NB4 (cell line): Measurements from ENCODE around the gene ZNF799.
"Not testable (repeated sequence)": the region's sequence is repeated elsewhere in the genome, so short reads cannot be mapped to it uniquely, and the experiment has no call there.

Experiments used
- DNase-seq: peaks from one replicate; pipeline ENCODE4 v3.0.0; 2010; ENCODE audit warnings: low read depth
- H3K4me3 ChIP-seq: one replicate; pipeline ENCODE4 v1.5.1; 2011; ENCODE audit warnings: mild to moderate bottlenecking, low read depth, low read length, moderate library complexity
- CTCF ChIP-seq: IDR thresholded peaks from one replicate; pipeline ENCODE4 v1.5.1; 2012; ENCODE audit warnings: low read depth, low read length
- MYC ChIP-seq: IDR thresholded peaks from 2 replicates; pipeline ENCODE4 v1.6.1; 2011; ENCODE audit warnings: low read depth, low read length
- POLR2A ChIP-seq: IDR thresholded peaks from 2 replicates; pipeline ENCODE4 v1.6.1; 2011; ENCODE audit warnings: mild to moderate bottlenecking; ENCODE audit not compliant: insufficient read length; ENCODE audit errors: extremely low read depth
- TF ChIP-seq, protein P1 (sequence below): IDR thresholded peaks from 2 replicates; pipeline ENCODE4 v1.6.1; 2011; ENCODE audit warnings: low read depth, low read length

The ZNF799 gene

DNA sequence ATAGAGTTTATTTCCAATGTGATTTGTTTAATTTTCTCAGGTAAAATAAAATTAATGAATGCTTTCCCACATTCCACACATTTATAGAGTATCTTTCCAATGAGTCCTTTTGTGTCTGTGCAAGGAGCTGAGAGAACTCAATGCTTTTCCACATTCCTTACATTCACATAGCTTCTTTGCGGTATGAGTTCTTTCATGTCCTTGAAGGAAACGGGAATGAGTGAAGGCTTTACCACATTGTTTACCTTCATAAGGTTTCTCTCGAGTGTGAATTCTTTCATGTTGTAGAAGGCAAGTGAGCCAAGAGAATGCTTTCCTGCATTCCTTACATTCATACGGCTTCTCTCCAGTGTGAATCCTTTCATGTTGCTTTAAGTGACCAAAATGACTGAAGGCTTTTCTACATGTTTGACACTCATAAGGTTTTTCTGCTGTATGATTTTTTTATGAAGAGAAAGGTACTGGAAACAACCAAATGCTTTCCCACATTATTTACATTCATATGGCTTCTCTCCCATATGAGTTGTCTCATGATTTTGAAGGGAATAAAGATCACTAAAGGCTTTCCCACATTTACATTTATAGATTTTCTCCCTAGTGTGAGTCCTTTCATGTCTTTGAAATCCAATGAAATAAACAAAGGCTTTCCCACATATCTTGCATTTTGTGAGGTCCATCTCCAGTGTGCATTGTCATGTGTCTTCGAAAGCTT is 21.2 kb downstream of the ZNF799 start:
- no peak for DNase-seq
- TF ChIP-seq, protein P1, sequence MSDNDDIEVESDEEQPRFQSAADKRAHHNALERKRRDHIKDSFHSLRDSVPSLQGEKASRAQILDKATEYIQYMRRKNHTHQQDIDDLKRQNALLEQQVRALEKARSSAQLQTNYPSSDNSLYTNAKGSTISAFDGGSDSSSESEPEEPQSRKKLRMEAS, result no peak
- TF ChIP-seq POLR2A (no peak), CTCF (no peak), MYC (no peak)
- H3K4me3 ChIP-seq, result no peak overlapping the region

DNA sequence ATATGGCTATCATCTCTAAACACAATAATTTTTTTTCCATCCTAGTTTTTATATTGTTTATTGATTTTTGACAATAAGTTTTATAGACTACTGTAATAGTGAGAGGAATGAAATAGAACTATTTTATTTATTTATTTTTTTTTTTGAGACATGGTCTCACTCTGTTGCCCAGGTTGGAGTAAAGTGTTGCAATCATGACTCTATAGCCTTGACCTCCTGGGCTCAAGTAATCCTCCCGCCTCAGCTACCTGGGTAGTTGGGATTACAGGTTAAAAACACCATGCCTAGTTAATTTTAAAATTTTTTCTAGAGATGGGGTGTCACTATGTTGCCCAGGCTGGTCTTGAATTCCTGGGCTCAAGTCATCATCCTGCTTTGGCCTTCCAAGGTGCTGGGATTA is 27.0 kb downstream of the ZNF799 start:
- DNase-seq, result no peak
- H3K4me3 ChIP-seq, result no peak overlapping the region
- TF ChIP-seq MYC, result no peak

- H3K4me3 ChIP-seq, result peak within 1 kb of the TSS; percentile 57
- TF ChIP-seq MYC (no peak), POLR2A (no peak), CTCF (no peak)
- TF ChIP-seq, protein P1, result no peak
- peak; percentile 97 for DNase-seq
These were observed 35.6 kb downstream of the ZNF799 start, which contains the start of gene ZNF442 for GRCh38 chr19:12365236-12366162. ZNF442 (minus strand) TSS chr19:12365683; CDS start chr19:12363631, 2,052 bp downstream.

GRCh38 chr19:12364391-12365235 is 36.5 kb downstream of the ZNF799 start:
- TF ChIP-seq, protein P1, result no peak
- TF ChIP-seq CTCF (no peak), MYC (no peak), POLR2A (no peak)
- H3K4me3 ChIP-seq, result peak overlapping the region; percentile 57
- DNase-seq, result peak; percentile 13

- H3K4me3 ChIP-seq, DNase-seq: not testable (repeated sequence)
These were observed 38.8 kb downstream of the ZNF799 start for GRCh38 chr19:12362236-12362635.

DNA sequence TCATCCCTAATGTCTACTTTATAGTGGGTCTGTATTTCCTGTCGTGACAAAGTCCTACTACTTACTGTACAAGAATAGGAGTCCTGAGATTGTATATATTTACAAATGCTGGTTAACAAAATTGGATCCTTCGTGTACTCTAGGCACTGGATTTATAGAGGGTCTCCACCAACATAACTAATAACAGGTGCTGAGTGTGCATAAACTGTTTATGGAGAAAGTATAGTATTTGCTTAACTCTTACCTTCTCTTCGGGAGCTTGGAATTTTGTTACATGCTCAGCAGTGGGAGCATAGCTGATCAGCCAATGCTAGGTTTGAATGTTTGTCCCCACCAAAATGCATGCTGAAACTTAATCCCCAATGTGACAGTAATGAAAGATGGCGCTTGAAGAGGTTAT is 47.7 kb downstream of the ZNF799 start:
- no peak for DNase-seq
- no peak overlapping the region for H3K4me3 ChIP-seq
- TF ChIP-seq, protein P1, result no peak
- TF ChIP-seq POLR2A (no peak), MYC (no peak), CTCF (no peak)
